ENCODE data around the gene ABHD12. TPM values are rescaled to one million over a fixed set of nuclear protein-coding genes. Genes with fewer than 3 reads are reported as not detected.
"Not testable (repeated sequence)": the region's sequence is repeated elsewhere in the genome, so short reads cannot be mapped to it uniquely, and the experiment has no call there.

Gene ABHD12
- total RNA-seq, 1 experiment from 2014 or later: 40.6 TPM

DNA sequence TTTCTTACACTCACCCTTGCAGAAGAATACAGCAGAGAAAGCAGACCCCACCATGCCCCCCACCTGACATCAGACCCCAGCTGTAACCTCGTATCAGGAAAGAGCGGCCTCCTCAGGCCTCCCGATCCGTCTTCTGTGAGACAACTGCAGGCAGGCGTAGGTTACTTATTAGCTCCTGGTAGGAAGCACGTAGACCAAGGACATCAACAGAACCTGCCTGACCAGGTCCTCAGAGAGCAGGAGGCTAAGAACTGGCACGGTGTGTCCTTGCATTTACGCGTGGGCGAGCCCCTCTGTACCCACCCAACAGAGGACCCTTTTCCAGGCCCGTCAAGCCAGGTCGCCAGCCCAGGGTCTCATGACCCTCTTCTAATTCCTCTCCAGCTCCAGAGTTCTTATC lies 51.0 kb downstream of the ABHD12 start:
- Histone ChIP-seq H3K9me3 (ENCODE audit: low read depth, low read length, poor library complexity, severe bottlenecking) (no peaks in the 10 kb centered on the region), H3K4me1 (ENCODE audit: insufficient read depth, low read length, poor library complexity, severe bottlenecking) (no peaks in the 10 kb centered on the region), H3K36me3 (ENCODE audit: insufficient read depth, low read length, poor library complexity, severe bottlenecking) (no peaks in the 10 kb centered on the region), H3K4me3 (ENCODE audit: low read depth, low read length, poor library complexity, severe bottlenecking) (no peak overlapping the region), H3K27ac (ENCODE audit: low read depth, low read length, poor library complexity, severe bottlenecking) (no peak overlapping the region), H3K27me3 (replicated peaks; ENCODE audit: insufficient read depth, low read depth, low read length, poor library complexity) (no peaks in the 10 kb centered on the region)
- CTCF ChIA-PET: no interaction called here
- BruUV-seq (replicated peaks): no TSS peak
- DNase-seq (ENCODE audit: low spot score): no peak
- no peak for TF ChIP-seq EZH2 (IDR thresholded peaks at IDR 0.05; ENCODE audit: borderline replicate concordance, low read depth, low read length, poor library complexity, severe bottlenecking)
- TF ChIP-seq, protein P1, sequence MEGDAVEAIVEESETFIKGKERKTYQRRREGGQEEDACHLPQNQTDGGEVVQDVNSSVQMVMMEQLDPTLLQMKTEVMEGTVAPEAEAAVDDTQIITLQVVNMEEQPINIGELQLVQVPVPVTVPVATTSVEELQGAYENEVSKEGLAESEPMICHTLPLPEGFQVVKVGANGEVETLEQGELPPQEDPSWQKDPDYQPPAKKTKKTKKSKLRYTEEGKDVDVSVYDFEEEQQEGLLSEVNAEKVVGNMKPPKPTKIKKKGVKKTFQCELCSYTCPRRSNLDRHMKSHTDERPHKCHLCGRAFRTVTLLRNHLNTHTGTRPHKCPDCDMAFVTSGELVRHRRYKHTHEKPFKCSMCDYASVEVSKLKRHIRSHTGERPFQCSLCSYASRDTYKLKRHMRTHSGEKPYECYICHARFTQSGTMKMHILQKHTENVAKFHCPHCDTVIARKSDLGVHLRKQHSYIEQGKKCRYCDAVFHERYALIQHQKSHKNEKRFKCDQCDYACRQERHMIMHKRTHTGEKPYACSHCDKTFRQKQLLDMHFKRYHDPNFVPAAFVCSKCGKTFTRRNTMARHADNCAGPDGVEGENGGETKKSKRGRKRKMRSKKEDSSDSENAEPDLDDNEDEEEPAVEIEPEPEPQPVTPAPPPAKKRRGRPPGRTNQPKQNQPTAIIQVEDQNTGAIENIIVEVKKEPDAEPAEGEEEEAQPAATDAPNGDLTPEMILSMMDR (conservative IDR thresholded peaks at IDR 0.05; ENCODE audit: low read depth, low read length): no peak
- POLR2A ChIA-PET (ENCODE audit: low non-redundant PET): no interaction called here
- intact Hi-C loops (cut with micrococcal nuclease; ENCODE audit: unreplicated experiment): no loop called here

DNA sequence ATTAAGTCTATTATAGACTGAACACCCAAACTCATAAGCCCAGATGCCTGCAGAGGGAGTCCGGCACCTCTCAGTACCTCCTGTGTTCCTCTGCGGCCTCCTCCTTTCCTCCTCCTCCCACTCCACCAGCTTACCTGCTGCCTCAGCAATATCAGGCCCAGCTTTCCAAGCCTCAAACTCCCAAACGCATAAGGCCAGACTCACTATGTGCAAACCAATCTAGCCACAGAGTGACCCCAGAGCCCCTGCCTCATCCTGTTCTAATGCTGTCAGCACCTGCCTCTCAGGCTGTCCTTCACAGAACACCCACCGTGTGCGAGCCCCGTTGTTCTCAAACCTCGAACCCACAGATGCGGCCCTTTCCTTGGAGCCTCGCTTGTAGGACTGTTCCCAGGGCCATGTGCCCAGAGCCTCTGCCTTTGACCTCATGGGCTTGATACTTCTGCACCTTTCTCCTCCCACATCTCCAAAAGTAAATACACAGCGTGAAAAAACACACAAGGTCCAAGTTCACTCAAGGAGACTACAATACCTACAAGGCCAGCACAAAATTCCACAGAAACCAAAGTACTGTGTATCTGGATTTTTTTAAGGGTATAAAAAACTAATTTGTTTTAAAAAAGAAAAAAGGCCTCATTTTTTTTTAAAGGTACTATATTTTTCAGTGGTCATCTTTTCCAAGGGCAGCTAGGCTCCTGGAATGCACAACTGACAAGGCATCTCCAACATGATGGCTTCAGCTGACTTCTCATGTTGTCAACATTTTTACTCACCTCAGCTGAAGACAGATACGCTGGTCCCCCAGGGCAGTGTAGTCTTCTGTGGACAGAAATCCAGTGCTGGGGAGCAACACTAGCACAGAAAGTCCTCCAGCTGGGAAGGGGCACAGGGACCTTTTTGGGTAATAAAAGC lies 52.3 kb downstream of the ABHD12 start:
- Histone ChIP-seq H3K9me3 (ENCODE audit: low read depth, low read length, poor library complexity, severe bottlenecking) (no peaks in the 10 kb centered on the region), H3K27ac (ENCODE audit: low read depth, low read length, poor library complexity, severe bottlenecking) (no peak overlapping the region), H3K4me3 (ENCODE audit: low read depth, low read length, poor library complexity, severe bottlenecking) (no peak overlapping the region), H3K27me3 (replicated peaks; ENCODE audit: insufficient read depth, low read depth, low read length, poor library complexity) (no peaks in the 10 kb centered on the region), H3K4me1 (ENCODE audit: insufficient read depth, low read length, poor library complexity, severe bottlenecking) (no peaks in the 10 kb centered on the region), H3K36me3 (ENCODE audit: insufficient read depth, low read length, poor library complexity, severe bottlenecking) (no peaks in the 10 kb centered on the region)
- DNase-seq (ENCODE audit: low spot score): no peak
- CTCF ChIA-PET: no interaction called here
- BruUV-seq (replicated peaks): no TSS peak
- TF ChIP-seq EZH2 (IDR thresholded peaks at IDR 0.05; ENCODE audit: borderline replicate concordance, low read depth, low read length, poor library complexity, severe bottlenecking): no peak
- TF ChIP-seq, protein P1 (conservative IDR thresholded peaks at IDR 0.05; ENCODE audit: low read depth, low read length): no peak
- intact Hi-C loops (cut with micrococcal nuclease; ENCODE audit: unreplicated experiment): no loop called here
- POLR2A ChIA-PET (ENCODE audit: low non-redundant PET): no interaction called here

DNA sequence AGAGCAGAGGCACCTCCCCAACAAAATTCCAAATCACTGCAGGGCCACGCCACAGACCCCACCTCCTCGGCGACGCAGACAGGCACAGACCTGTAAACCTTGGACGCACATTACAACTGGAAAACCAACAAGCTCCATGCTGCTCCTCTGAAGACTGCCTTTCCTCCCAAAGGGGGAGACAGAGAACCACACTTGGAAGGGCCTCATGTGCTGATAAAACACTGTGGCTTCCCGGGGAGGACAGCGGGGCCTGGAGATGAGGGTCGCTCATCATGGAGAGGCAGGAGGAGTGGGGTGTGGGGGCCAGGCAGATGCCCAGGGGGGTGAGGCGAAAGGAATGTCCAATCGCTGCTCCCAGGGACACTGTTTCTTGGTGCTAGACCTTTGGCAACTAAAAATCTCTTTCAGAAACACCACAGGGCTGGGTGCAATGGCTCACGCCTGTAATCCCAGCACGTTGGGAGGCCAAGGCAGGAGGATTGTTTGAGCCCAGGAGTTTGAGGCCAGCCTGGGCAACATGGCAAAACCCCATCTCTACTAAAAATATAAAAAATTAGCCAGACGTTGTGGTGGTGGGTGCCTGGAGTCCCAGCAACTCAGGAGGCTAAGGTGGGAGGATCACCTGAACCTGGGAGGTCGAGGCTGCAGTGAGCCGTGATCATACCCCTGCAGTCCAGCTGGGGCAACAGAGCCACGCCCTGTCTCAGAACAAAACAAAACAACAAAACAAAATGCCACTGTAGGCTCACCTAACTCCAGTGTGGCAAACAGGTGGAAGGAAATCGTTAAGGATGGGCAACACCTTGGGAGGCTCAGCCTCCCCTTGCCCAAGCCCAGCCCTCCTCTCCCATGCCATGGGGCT lies 53.8 kb downstream of the ABHD12 start:
- ChIA-PET CTCF (interaction anchor here (1.4 kb wide), 1 partner anchor 62 kb away, joined by 6 read pairs; no protein-coding TSS in a partner anchor), POLR2A (ENCODE audit: low non-redundant PET) (interaction anchor here (0.6 kb wide), 1 partner anchor 9 kb away, joined by 3 read pairs; no protein-coding TSS in a partner anchor)
- no peak overlapping the region for H3K27ac ChIP-seq (ENCODE audit: low read depth, low read length, poor library complexity, severe bottlenecking)
- no peaks in the 10 kb centered on the region for H3K36me3 ChIP-seq (ENCODE audit: insufficient read depth, low read length, poor library complexity, severe bottlenecking)
- TF ChIP-seq, protein P1 (conservative IDR thresholded peaks at IDR 0.05; ENCODE audit: low read depth, low read length): peak; percentile 53
- TF ChIP-seq EZH2 (IDR thresholded peaks at IDR 0.05; ENCODE audit: borderline replicate concordance, low read depth, low read length, poor library complexity, severe bottlenecking): no peak
- no peaks in the 10 kb centered on the region for H3K9me3 ChIP-seq (ENCODE audit: low read depth, low read length, poor library complexity, severe bottlenecking)
- DNase-seq (ENCODE audit: low spot score): peak; percentile 31
- intact Hi-C loops (cut with micrococcal nuclease; ENCODE audit: unreplicated experiment): loop anchor here (2.0 kb wide), 1 partner anchor 62 kb away; no protein-coding TSS in a partner anchor
- no TSS peak for BruUV-seq (replicated peaks)
- H3K4me1 ChIP-seq (ENCODE audit: insufficient read depth, low read length, poor library complexity, severe bottlenecking): no peaks in the 10 kb centered on the region
- H3K4me3 ChIP-seq (ENCODE audit: low read depth, low read length, poor library complexity, severe bottlenecking): no peak overlapping the region
- H3K27me3 ChIP-seq (replicated peaks; ENCODE audit: insufficient read depth, low read depth, low read length, poor library complexity): no peaks in the 10 kb centered on the region

DNA sequence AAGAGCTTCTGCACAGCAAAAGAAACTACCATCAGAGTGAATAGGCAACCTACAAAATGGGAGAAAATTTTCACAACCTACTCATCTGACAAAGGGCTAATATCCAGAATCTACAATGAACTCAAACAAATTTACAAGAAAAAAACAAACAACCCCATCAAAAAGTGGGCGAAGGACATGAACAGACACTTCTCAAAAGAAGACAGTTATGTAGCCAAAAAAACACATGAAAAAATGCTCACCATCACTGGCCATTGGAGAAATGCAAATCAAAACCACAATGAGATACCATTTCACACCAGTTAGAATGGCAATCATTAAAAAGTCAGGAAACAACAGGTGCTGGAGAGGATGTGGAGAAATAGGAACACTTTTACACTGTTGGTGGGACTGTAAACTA lies 55.7 kb downstream of the ABHD12 start:
- BruUV-seq (replicated peaks); H3K36me3 ChIP-seq (ENCODE audit: insufficient read depth, low read length, poor library complexity, severe bottlenecking); H3K4me3 ChIP-seq (ENCODE audit: low read depth, low read length, poor library complexity, severe bottlenecking); H3K4me1 ChIP-seq (ENCODE audit: insufficient read depth, low read length, poor library complexity, severe bottlenecking); H3K27ac ChIP-seq (ENCODE audit: low read depth, low read length, poor library complexity, severe bottlenecking); DNase-seq (ENCODE audit: low spot score); H3K27me3 ChIP-seq (replicated peaks; ENCODE audit: insufficient read depth, low read depth, low read length, poor library complexity); CTCF ChIA-PET; POLR2A ChIA-PET (ENCODE audit: low non-redundant PET); intact Hi-C loops (cut with micrococcal nuclease; ENCODE audit: unreplicated experiment); H3K9me3 ChIP-seq (ENCODE audit: low read depth, low read length, poor library complexity, severe bottlenecking): not testable (repeated sequence)

Data from A673 (cell line).